ENCODE measurements around the gene MME.

Gene MME

GRCh38 chr3:155037508-155038202 lies 42.5 kb upstream of the MME start:
- no peaks in the 10 kb centered on the region for H3K36me3 ChIP-seq (replicated peaks)
- no peak overlapping the region for H3K4me3 ChIP-seq (ENCODE audit: low read depth, low read length)
- DNase-seq, result no peak
- H3K27ac ChIP-seq, result no peak overlapping the region
- TF ChIP-seq CTCF (IDR thresholded peaks at IDR 0.05; ENCODE audit: low read depth, low read length, missing control alignments), result no peak
- H3K27me3 ChIP-seq (replicated peaks), result no peaks in the 10 kb centered on the region
- in situ Hi-C loops (cut with HindIII; ENCODE audit: low pct_ligation_motif_present, low sequenced_read_pairs), result no loop called here

- no peak overlapping the region for H3K4me3 ChIP-seq (ENCODE audit: low read depth, low read length)
- no peaks in the 10 kb centered on the region for H3K36me3 ChIP-seq (replicated peaks)
- H3K27ac ChIP-seq, result no peak overlapping the region
- in situ Hi-C loops (cut with HindIII; ENCODE audit: low pct_ligation_motif_present, low sequenced_read_pairs), result no loop called here
- H3K27me3 ChIP-seq (replicated peaks), result no peaks in the 10 kb centered on the region
- DNase-seq, result no peak
- TF ChIP-seq CTCF (IDR thresholded peaks at IDR 0.05; ENCODE audit: low read depth, low read length, missing control alignments), result no peak
Measured at GRCh38 chr3:155038203-155038554, 41.9 kb upstream of the MME start.

GRCh38 chr3:155046935-155047334 lies 33.2 kb upstream of the MME start:
- in situ Hi-C loops (cut with HindIII; ENCODE audit: low pct_ligation_motif_present, low sequenced_read_pairs), result no loop called here
- TF ChIP-seq CTCF (IDR thresholded peaks at IDR 0.05; ENCODE audit: low read depth, low read length, missing control alignments), result no peak

GRCh38 chr3:155047672-155048071 lies 32.4 kb upstream of the MME start:
- Histone ChIP-seq H3K36me3 (replicated peaks) (no peaks in the 10 kb centered on the region), H3K27me3 (replicated peaks) (no peaks in the 10 kb centered on the region), H3K27ac (no peak overlapping the region), H3K4me3 (ENCODE audit: low read depth, low read length) (no peak overlapping the region)
- DNase-seq, result no peak
- in situ Hi-C loops (cut with HindIII; ENCODE audit: low pct_ligation_motif_present, low sequenced_read_pairs), result no loop called here
- TF ChIP-seq CTCF (IDR thresholded peaks at IDR 0.05; ENCODE audit: low read depth, low read length, missing control alignments), result no peak

More at GRCh38 chr3:155046935-155047334, 33.2 kb upstream of the MME start:
- no peak overlapping the region for H3K4me3 ChIP-seq (ENCODE audit: low read depth, low read length)
- H3K36me3 ChIP-seq (replicated peaks), result no peaks in the 10 kb centered on the region
- no peaks in the 10 kb centered on the region for H3K27me3 ChIP-seq (replicated peaks)
- no peak overlapping the region for H3K27ac ChIP-seq
- DNase-seq, result no peak

- no peak for DNase-seq
- in situ Hi-C loops (cut with HindIII; ENCODE audit: low pct_ligation_motif_present, low sequenced_read_pairs), result no loop called here
- H3K27ac ChIP-seq, result no peak overlapping the region
- no peaks in the 10 kb centered on the region for H3K27me3 ChIP-seq (replicated peaks)
- H3K4me3 ChIP-seq (ENCODE audit: low read depth, low read length), result no peak overlapping the region
- H3K36me3 ChIP-seq (replicated peaks), result no peaks in the 10 kb centered on the region
- no peak for TF ChIP-seq CTCF (IDR thresholded peaks at IDR 0.05; ENCODE audit: low read depth, low read length, missing control alignments)
Measured at GRCh38 chr3:155049959-155050358, 30.2 kb upstream of the MME start.

- no peak for DNase-seq
- H3K4me3 ChIP-seq (ENCODE audit: low read depth, low read length), result no peak overlapping the region
- no peak overlapping the region for H3K27ac ChIP-seq
- no peaks in the 10 kb centered on the region for H3K27me3 ChIP-seq (replicated peaks)
- in situ Hi-C loops (cut with HindIII; ENCODE audit: low pct_ligation_motif_present, low sequenced_read_pairs), result no loop called here
- TF ChIP-seq CTCF (IDR thresholded peaks at IDR 0.05; ENCODE audit: low read depth, low read length, missing control alignments), result no peak
- no peaks in the 10 kb centered on the region for H3K36me3 ChIP-seq (replicated peaks)
Measured at GRCh38 chr3:155052470-155052869, 27.6 kb upstream of the MME start.
